Measurements from ENCODE around the gene ZG16B.

Gene ZG16B

GRCh38 chr16:2825906-2826305 lies 4.2 kb upstream of the ZG16B start:
- DNase-seq: no peak

GRCh38 chr16:2826591-2827373 lies 3.3 kb upstream of the ZG16B start:
- DNase-seq: no peak

DNA sequence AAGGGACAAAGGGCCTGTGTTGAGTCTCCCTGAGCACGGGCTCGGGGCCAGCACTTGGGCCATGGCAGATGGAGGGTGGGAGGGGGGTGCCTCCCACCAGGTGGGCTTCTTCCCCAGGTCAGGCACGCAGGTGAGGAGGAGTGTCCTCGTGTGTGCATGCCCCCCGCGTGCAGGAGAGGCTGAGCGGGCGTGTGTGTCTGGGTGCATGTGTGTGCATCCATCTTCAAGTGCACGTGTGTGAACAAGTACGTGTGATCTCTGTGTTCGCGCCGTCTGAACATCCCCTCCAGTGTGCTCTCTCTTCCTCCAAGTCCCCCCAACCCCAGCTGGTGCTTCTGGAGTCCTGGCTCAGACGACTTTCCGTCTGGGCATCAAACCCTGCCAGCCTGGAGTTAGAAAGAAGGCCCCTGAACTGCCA lies 2.7 kb upstream of the ZG16B start:
- no peak for DNase-seq

DNA sequence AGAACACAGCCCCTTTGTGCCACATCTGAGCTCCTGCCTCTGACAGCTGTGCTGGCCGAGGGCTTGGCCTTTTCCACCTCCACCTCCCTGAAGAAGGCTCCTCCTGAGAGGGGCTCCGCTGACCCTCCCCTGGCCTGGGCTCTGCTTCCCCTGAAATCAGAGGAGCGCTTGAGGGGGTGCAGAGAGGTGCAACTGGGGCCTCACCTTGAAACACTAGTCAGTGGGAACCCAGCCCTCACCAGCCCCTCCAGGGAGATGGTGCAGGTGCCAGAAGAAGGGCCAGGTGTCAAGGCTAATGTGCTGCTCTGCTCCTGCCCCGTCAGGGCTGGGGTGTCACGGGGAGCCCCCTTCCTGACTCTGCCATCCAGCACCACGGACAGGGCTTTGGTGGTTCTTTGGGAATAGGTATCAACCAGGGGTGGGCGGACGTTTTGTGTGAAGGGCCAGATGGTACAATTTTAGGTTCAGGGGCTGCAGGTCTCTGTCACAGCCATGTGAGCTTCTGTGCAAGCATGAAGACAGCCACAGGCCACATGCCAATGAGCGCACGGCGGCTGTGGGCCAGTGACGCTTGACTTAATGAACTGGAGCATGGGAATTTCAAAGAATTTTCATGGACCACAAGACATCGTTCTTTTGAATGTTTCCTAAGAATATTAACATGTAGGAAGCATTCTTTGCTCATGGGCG lies 2.1 kb upstream of the ZG16B start:
- DNase-seq: no peak

DNA sequence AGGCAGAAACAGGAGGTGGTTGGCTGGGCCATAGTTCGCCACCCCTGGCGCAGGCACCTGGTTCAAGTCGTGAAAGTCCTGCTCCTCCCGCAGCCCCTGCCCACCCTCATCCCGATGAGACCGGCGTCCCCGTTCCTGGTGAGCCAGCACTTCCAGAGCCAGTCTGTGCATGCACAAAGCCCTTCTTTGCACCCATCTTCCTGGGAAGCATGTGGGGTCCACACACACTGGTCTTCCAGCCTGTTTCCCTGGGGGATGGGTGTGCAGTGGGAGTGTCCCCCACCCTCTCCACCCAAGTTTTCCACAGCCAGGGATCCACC lies 1.6 kb upstream of the ZG16B start:
- no peak for DNase-seq

GRCh38 chr16:2828876-2829430 lies 1.1 kb upstream of the ZG16B start:
- no peak for DNase-seq

GRCh38 chr16:2830355-2830695 lies 222 bp downstream of the ZG16B start:
- DNase-seq: no peak

GRCh38 chr16:2831203-2831602 lies 1.1 kb downstream of the ZG16B start:
- no peak for DNase-seq

DNA sequence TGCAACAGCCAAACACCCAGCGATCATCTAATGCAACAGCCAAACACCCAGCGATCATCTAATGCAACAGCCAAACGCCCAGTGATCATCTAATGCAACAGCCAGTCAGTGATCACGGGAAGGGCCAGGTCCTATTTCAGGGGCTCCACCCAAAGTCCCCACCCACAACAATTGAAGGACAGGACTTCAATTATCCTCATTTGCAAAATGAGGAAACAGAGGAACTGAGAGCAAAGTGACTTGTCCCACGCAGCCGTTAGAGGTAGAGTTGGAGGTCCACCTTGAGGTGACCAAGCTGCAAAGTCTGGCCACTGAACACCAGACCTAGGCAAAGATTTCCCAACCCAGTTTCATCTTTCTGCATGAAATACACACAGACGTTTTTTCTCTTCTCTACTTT lies 3.7 kb downstream of the ZG16B start:
- DNase-seq: no peak

DNA sequence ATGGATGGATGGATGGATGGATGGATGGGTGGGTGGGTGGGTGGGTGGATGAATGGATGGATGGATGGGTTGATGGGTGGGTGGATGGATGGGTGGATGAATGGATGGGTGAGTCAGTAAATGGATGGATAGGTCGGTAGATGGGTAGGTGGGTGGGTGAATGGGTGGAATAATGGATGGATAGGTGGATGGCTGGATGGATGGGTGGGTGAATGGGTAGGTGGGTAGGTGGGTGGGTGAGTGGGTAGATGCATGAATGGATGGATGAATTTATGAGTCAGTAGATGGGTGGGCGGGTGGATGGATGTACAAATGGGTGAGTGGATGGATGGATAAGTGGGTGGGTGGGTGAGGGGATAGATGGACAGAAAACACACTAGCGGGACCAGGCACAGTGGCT lies 4.9 kb downstream of the ZG16B start:
- no peak for DNase-seq

GRCh38 chr16:2835638-2836493 lies 5.8 kb downstream of the ZG16B start:
- DNase-seq: no peak

- DNase-seq: no peak
Measured at GRCh38 chr16:2836646-2837508, 6.8 kb downstream of the ZG16B start.

- peak; percentile 56 for DNase-seq
Measured at GRCh38 chr16:2838928-2839327, 8.8 kb downstream of the ZG16B start.

DNA sequence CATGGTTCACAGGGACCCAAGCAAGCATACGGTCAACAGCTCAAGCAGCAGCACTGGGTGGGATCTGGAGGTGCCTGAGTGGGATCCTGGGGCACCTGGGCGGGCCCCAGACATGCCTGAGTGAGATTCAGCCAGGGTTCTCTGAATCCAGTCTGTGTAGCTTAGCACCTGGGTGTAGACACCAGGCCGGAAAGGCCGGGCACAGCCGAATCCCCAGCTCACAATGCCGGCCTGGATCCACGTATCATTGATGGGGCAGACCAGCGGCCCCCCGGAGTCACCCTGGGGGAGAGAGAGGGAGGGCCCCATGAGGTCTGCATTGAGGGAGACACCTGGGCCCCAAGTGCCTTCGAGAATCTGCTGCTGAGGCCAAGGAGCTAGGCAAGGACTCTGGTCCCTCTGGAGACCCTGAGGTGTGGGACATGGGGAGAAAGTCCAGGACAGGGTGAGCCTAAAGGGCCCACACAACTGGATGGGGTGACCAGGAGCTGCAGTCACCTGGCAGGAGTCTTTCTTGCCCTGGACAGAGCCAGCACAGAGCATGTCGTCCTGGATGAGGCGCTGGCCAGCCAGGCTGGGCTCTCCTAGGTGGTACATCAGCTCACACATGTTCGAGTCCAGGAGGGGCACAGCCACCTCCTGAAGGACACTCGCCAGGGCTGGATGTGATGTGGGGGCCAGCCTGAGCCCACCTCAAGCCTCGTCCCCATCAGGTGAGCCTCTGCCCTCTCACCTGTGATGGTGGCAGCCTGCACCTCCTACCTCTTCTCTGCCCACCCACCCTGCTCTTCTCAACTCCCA lies 9.7 kb downstream of the ZG16B start:
- DNase-seq: no peak

DNA sequence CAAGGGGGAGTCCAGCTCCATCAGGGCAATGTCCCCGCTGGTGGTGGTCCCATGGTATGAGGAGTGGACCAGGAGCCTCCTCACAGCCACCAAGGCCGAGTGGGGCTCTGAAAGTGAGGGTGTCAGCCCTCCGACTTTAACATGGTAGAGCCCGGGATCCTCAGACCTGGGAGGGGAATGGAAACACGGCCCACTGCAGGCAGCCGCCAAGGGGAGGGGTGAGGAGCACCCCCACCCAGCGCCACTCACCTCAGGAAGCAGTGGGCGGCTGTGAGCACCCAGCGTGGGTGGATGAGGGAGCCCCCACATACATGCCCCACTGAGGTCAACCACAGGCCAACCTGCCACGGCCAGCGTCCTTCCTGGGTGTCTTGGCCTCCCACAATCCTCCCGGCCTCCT lies 10.8 kb downstream of the ZG16B start:
- DNase-seq: no peak

- DNase-seq: no peak
Measured at GRCh38 chr16:2841606-2842339, 11.7 kb downstream of the ZG16B start.

- DNase-seq: peak; percentile 88
Measured at GRCh38 chr16:2842340-2843000, 12.4 kb downstream of the ZG16B start.

DNA sequence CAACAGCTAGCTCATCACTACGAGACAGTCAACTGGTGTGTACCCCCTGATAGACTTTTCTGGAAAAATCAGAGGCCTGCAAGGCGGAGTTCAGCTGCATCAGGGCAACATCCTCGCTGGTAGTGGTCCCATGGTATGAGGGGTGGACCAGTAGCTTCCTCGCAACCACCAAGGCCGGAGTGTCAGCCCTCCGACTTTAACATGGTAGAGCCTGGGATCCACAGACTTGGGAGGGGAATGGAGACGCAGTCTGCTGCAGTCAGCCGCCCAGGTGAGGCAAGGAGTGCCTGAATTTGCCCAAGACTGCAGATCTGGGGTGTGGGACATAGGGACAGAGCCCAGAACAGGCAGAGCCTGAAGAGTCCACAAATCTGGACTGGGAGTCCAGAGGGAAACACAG lies 13.4 kb downstream of the ZG16B start:
- DNase-seq: no peak

DNA sequence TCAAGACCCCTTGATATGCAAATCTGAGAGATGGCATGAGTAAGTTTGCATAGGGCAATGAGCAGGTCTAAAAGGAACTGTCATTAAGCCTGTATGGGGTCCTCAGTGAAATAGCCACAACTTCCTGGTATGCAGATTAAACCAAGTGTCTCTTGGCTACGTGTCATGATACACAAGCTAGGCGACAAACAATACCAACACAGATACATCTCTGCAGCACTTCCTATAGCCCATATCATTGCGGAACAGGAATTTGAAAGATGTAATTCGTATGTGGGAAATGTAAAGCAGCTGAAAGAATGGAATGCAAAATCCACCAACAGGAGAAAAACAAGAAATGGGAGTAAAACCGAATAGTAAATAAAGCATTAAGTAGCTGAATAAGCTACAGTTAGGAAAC lies 15.0 kb downstream of the ZG16B start:
- DNase-seq: no peak

DNA sequence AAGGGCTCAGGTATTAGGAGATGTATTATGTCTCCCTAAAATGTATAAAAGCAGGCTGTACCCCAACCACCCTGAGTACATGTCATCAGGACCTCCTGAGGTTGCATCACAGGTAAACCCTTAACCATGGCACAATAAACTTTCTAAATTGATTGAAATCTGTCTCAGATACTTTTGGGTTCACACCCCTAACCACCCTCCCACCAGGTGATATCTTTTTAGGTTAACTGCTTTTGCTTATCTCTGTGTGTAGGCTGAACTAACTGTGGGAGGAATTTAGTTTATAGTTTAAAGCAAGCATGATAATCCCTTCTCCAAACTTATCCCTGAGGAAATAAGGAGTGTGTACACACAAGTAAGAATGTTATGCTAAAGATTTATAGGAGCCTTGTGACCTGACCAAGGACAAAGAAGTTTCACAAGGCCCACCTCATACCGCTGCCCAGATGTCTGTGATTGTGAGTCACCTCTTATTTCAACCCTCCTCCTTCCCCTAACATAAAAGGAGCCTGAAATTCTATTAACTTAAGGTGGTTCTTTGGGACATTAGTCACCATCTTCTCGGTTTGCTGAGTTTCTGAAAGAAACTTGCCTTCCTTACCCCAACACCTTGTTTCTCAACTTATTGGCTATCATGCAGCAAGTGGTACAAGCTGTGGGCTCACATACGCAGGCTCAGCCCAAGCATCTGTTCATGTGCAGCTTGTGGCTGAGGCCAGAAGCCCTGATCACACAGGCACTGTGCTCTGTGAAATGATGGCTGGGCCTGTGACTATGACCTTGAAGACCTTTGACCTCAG lies 16.6 kb downstream of the ZG16B start:
- DNase-seq: no peak

Measured in activated CD4-positive, alpha-beta T cell treated with anti-CD3 and anti-CD28 coated beads, Interleukin-2, Interleukin-6, amounts not matched to agents 100 ng/mL and 50 ng/mL, durations not matched to agents 16 hours and 8 hours (primary cell).